GM18907 (cell line): ENCODE results near the gene JDP2.
"Not testable (repeated sequence)": the region's sequence is repeated elsewhere in the genome, so short reads cannot be mapped to it uniquely, and the experiment has no call there.

ENCODE experiments used
- ATAC-seq: cut with Tn5 transposase; IDR thresholded peaks from one replicate; pipeline ENCODE4 v1.9.1; 2021; ENCODE audit warnings: mild to moderate bottlenecking, moderate library complexity; ENCODE audit not compliant: unreplicated experiment

JDP2 gene

GRCh38 chr14:75453817-75454434 is 26.1 kb downstream of the JDP2 start:
- ATAC-seq = peak; percentile 44

GRCh38 chr14:75454963-75455546 is 27.2 kb downstream of the JDP2 start:
- ATAC-seq = no peak

- ATAC-seq = no peak
These were observed 28.5 kb downstream of the JDP2 start for GRCh38 chr14:75456069-75456996.

GRCh38 chr14:75456997-75457335 is 29.1 kb downstream of the JDP2 start:
- ATAC-seq = no peak

- no peak for ATAC-seq
These were observed 29.9 kb downstream of the JDP2 start for GRCh38 chr14:75457648-75458165.

GRCh38 chr14:75458305-75458704 is 30.5 kb downstream of the JDP2 start:
- no peak for ATAC-seq

- no peak for ATAC-seq
These were observed 31.4 kb downstream of the JDP2 start for GRCh38 chr14:75459099-75459741.

- ATAC-seq = no peak
These were observed 32.0 kb downstream of the JDP2 start for GRCh38 chr14:75459791-75460190.

- no peak for ATAC-seq
These were observed 32.6 kb downstream of the JDP2 start for GRCh38 chr14:75460394-75460793.

GRCh38 chr14:75461303-75461702 is 33.5 kb downstream of the JDP2 start:
- ATAC-seq = no peak

- ATAC-seq = no peak
These were observed 34.0 kb downstream of the JDP2 start for GRCh38 chr14:75461755-75462349.

- no peak for ATAC-seq
These were observed 36.8 kb downstream of the JDP2 start for GRCh38 chr14:75464626-75465025.

- no peak for ATAC-seq
These were observed 39.9 kb downstream of the JDP2 start for GRCh38 chr14:75467763-75468162.

- ATAC-seq = no peak
These were observed 41.3 kb downstream of the JDP2 start for GRCh38 chr14:75469164-75469563.

GRCh38 chr14:75469606-75470237 is 41.9 kb downstream of the JDP2 start:
- ATAC-seq = no peak

GRCh38 chr14:75470238-75470797 is 42.5 kb downstream of the JDP2 start:
- no peak for ATAC-seq

GRCh38 chr14:75471059-75471458 is 43.2 kb downstream of the JDP2 start:
- no peak for ATAC-seq

GRCh38 chr14:75474127-75474526 is 46.3 kb downstream of the JDP2 start:
- ATAC-seq = not testable (repeated sequence)

- no peak for ATAC-seq
These were observed 48.6 kb downstream of the JDP2 start for GRCh38 chr14:75476274-75476995.
